CD4-positive, alpha-beta T cell treated with Interleukin-21 for 1 hour (primary cell): ENCODE results near the gene RPE65.
"Not testable (repeated sequence)": the region's sequence is repeated elsewhere in the genome, so short reads cannot be mapped to it uniquely, and the experiment has no call there.

ENCODE experiments used
- DNase-seq: peaks from one replicate; pipeline ENCODE4 v3.0.0-alpha.2; 2020

The RPE65 gene

GRCh38 chr1:68448365-68448764 lies 1.4 kb downstream of the RPE65 start:
- DNase-seq = no peak

GRCh38 chr1:68445709-68446108 lies 4.0 kb downstream of the RPE65 start:
- no peak for DNase-seq

GRCh38 chr1:68442822-68443556 lies 6.8 kb downstream of the RPE65 start:
- peak; percentile 3 for DNase-seq

- DNase-seq = no peak
These were observed 7.7 kb downstream of the RPE65 start for GRCh38 chr1:68442006-68442405.

GRCh38 chr1:68438310-68438709 lies 11.4 kb downstream of the RPE65 start:
- no peak for DNase-seq

GRCh38 chr1:68433395-68433794 lies 16.4 kb downstream of the RPE65 start:
- DNase-seq = no peak

- no peak for DNase-seq
These were observed 18.7 kb downstream of the RPE65 start for GRCh38 chr1:68431076-68431475.

- no peak for DNase-seq
These were observed 20.4 kb downstream of the RPE65 start for GRCh38 chr1:68429233-68429808.

- DNase-seq = no peak
These were observed 23.2 kb downstream of the RPE65 start for GRCh38 chr1:68426594-68426993.

- no peak for DNase-seq
These were observed 28.4 kb downstream of the RPE65 start for GRCh38 chr1:68421350-68421749.

- DNase-seq = no peak
These were observed 40.3 kb downstream of the RPE65 start for GRCh38 chr1:68409426-68409825.

- DNase-seq = no peak
These were observed 48.2 kb downstream of the RPE65 start for GRCh38 chr1:68401506-68401905.

- not testable (repeated sequence) for DNase-seq
These were observed 54.2 kb downstream of the RPE65 start for GRCh38 chr1:68395575-68395974.

- DNase-seq = not testable (repeated sequence)
These were observed 57.3 kb downstream of the RPE65 start for GRCh38 chr1:68392474-68392873.

- not testable (repeated sequence) for DNase-seq
These were observed 63.8 kb downstream of the RPE65 start for GRCh38 chr1:68385798-68386524.

GRCh38 chr1:68384872-68385411 lies 64.8 kb downstream of the RPE65 start:
- no peak for DNase-seq

GRCh38 chr1:68384321-68384813 lies 65.4 kb downstream of the RPE65 start:
- no peak for DNase-seq

GRCh38 chr1:68383092-68383491 lies 66.7 kb downstream of the RPE65 start:
- DNase-seq = no peak

- no peak for DNase-seq
These were observed 70.7 kb downstream of the RPE65 start for GRCh38 chr1:68379085-68379478.
